ENCODE data around the gene C1orf35.
A peak's percentile ranks its signal among the peaks of the same experiment; 100 is the strongest.

C1orf35 gene

GRCh38 chr1:228093050-228093906, 9.8 kb downstream of the C1orf35 start:
- DNase-seq = no peak

- DNase-seq = no peak
Observed at GRCh38 chr1:228092342-228093049, 10.6 kb downstream of the C1orf35 start.

- DNase-seq = no peak
Observed at GRCh38 chr1:228091084-228091483, 12.0 kb downstream of the C1orf35 start.

- no peak for DNase-seq
Observed at GRCh38 chr1:228090613-228091081, 12.5 kb downstream of the C1orf35 start.

- no peak for DNase-seq
Observed at GRCh38 chr1:228089519-228090380, 13.4 kb downstream of the C1orf35 start.

- no peak for DNase-seq
Observed at GRCh38 chr1:228088586-228089498, 14.3 kb downstream of the C1orf35 start.

- no peak for DNase-seq
Observed at GRCh38 chr1:228087771-228088251, 15.3 kb downstream of the C1orf35 start.

- DNase-seq = no peak
Observed at GRCh38 chr1:228085287-228085951, 17.7 kb downstream of the C1orf35 start.

GRCh38 chr1:228084797-228085196, 18.3 kb downstream of the C1orf35 start:
- no peak for DNase-seq

GRCh38 chr1:228084325-228084724, 18.8 kb downstream of the C1orf35 start:
- DNase-seq = no peak

GRCh38 chr1:228083871-228084278, 19.2 kb downstream of the C1orf35 start:
- no peak for DNase-seq

- no peak for DNase-seq
Observed at GRCh38 chr1:228082918-228083870, 19.9 kb downstream of the C1orf35 start.

- peak; percentile 73 to 82 for DNase-seq
Observed at GRCh38 chr1:228082214-228082917, 20.8 kb downstream of the C1orf35 start, which contains the start of gene ARF1. Gene ARF1, plus strand, starts transcription at chr1:228082708. Its CDS starts 14,407 bp downstream, at chr1:228097115.

GRCh38 chr1:228081578-228082213, 21.4 kb downstream of the C1orf35 start:
- DNase-seq = no peak

GRCh38 chr1:228081144-228081543, 22.0 kb downstream of the C1orf35 start:
- DNase-seq = no peak

- DNase-seq = no peak
Observed at GRCh38 chr1:228079601-228080263, 23.4 kb downstream of the C1orf35 start.

- no peak for DNase-seq
Observed at GRCh38 chr1:228079013-228079412, 24.1 kb downstream of the C1orf35 start.
